Esophagus muscularis mucosa (tissue), 4 donors: Measurements from ENCODE around the gene MAL. TPM values are rescaled to one million over a fixed set of nuclear protein-coding genes. Genes with fewer than 3 reads are reported as not detected.

Source experiments
- DNase-seq: peaks from one replicate; pipeline ENCODE4 v3.0.0-alpha.2; 2017; ENCODE audit errors: extremely low spot score
- H3K27ac ChIP-seq, 4 donors: fragments of 200-600 bp; sonication (generic); replicated peaks in 1 of 4; 1 replicate in 3 of 4; 2 replicates in 1 of 4; pipeline ENCODE4 v1.5.1; 2016 to 2019; ENCODE audit warnings: mild to moderate bottlenecking in 1 of 4
- H3K27me3 ChIP-seq, 4 donors: fragments of 200-600 bp; sonication (generic); one replicate each; pipeline versions ENCODE4 v1.5.1 to v1.6.0; 2016 to 2019
- H3K36me3 ChIP-seq, 4 donors: fragments of 200-600 bp; sonication (generic); one replicate each; pipeline ENCODE4 v1.5.1; 2016 to 2019
- H3K4me1 ChIP-seq, 4 donors: fragments of 200-600 bp; sonication (generic); one replicate each; pipeline ENCODE4 v1.5.1; 2016 to 2019
- H3K4me3 ChIP-seq, 4 donors: fragments of 200-600 bp; sonication (generic); 1 replicate in 2 of 4; 2 replicates in 2 of 4; pipeline ENCODE4 v1.5.1; 2016 to 2019; ENCODE audit warnings: mild to moderate bottlenecking in 4 of 4, moderate library complexity in 1 of 4
- H3K9me3 ChIP-seq, 4 donors: fragments of 200-600 bp; sonication (generic); 1 replicate in 3 of 4; 2 replicates in 1 of 4; pipeline ENCODE4 v1.5.1; 2016 to 2019
- CTCF ChIP-seq, 3 experiments: fragments of 200-600 bp in 2 of 3; fragments of 450-650 bp in 1 of 3; sonication (generic) in 2 of 3; IDR thresholded peaks; one replicate each; pipeline ENCODE4 v1.5.1; 2017 to 2019; ENCODE audit warnings: antibody characterized with exemption in 3 of 3, mild to moderate bottlenecking in 2 of 3, moderate library complexity in 1 of 3
- EP300 ChIP-seq: sonication (generic); formaldehyde crosslinking; IDR thresholded peaks from one replicate; pipeline ENCODE4 v1.6.1; 2017; ENCODE audit warnings: antibody characterized with exemption
- POLR2A ChIP-seq: fragments of 450-650 bp; IDR thresholded peaks from one replicate; pipeline ENCODE4 v1.6.1; 2017; ENCODE audit warnings: antibody characterized with exemption, moderate library complexity, mild to moderate bottlenecking, low read depth
- POLR2AphosphoS5 ChIP-seq, 2 donors: sonication (generic); formaldehyde crosslinking; IDR thresholded peaks; one replicate each; pipeline ENCODE4 v1.6.1; 2017; ENCODE audit warnings: antibody characterized with exemption in 2 of 2
- WGBS: methylation state at CpG from one replicate; pipeline ENCODE4 v1.1.5; 2018; 5-methylcytosine and 5-hydroxymethylcytosine counted together
- intact Hi-C: fragments of 100-400 bp; cut with DNase I; formaldehyde crosslinking; loops from one replicate; pipeline ENCODE4 v1.15.1; 2023
- total RNA-seq, 4 donors: library from RNA; depleted of rRNA; stranded (reverse); fragments of >200 nt; gene quantifications; one replicate each; pipeline versions ENCODE4 v1.1.0 to v1.2.1, GENCODE V29; 2016

The MAL gene
- total RNA-seq, 4 donors from 2014 or later: 23.3 to 46.2 (median 36.6) TPM

- Histone ChIP-seq H3K27me3 (peaks cover 0 to 49% (median 17%) of the 10 kb centered on the region in 4 donors), H3K9me3 (no peaks in the 10 kb centered on the region), H3K27ac (no peak overlapping the region), H3K36me3 (no peaks in the 10 kb centered on the region), H3K4me1 (peaks cover 4 to 37% (median 16%) of the 10 kb centered on the region in 4 donors), H3K4me3 (no peak overlapping the region)
- 91% methylated on average over 5 of the region's 5 CpGs for WGBS
- intact Hi-C loops: loop anchor here (2.0 to 5.0 kb wide), 2 partner anchors 56 to 94 kb away; no protein-coding TSS in a partner anchor
- DNase-seq: no peak
- TF ChIP-seq CTCF (IDR thresholded peaks at IDR 0.05): no peak
- TF ChIP-seq EP300: no peak
- no peak for TF ChIP-seq POLR2A
- TF ChIP-seq POLR2AphosphoS5 (IDR thresholded peaks at IDR 0.05): no peak
Measured at GRCh38 chr2:95021023-95021416, 4.5 kb upstream of the MAL start.

- no peak overlapping the region for H3K4me3 ChIP-seq
- H3K4me1 ChIP-seq: peaks cover 12 to 46% (median 23%) of the 10 kb centered on the region in 4 donors
- 68% methylated on average over 4 of the region's 4 CpGs for WGBS
- no peak for DNase-seq
- H3K9me3 ChIP-seq: no peaks in the 10 kb centered on the region
- no peak overlapping the region for H3K27ac ChIP-seq
- H3K27me3 ChIP-seq: peaks cover 0 to 57% (median 25%) of the 10 kb centered on the region in 4 donors
- intact Hi-C loops: loop anchor here (2.0 to 5.0 kb wide), 3 partner anchors 29 to 93 kb away; no protein-coding TSS in a partner anchor
- TF ChIP-seq EP300 (no peak), POLR2AphosphoS5 (IDR thresholded peaks at IDR 0.05) (no peak), POLR2A (no peak), CTCF (IDR thresholded peaks at IDR 0.05) (no peak)
- no peaks in the 10 kb centered on the region for H3K36me3 ChIP-seq
Measured at GRCh38 chr2:95021847-95022246, 3.7 kb upstream of the MAL start.

- H3K4me1 ChIP-seq: peaks cover 13 to 46% (median 23%) of the 10 kb centered on the region in 4 donors
- H3K36me3 ChIP-seq: no peaks in the 10 kb centered on the region
- H3K9me3 ChIP-seq: no peaks in the 10 kb centered on the region
- DNase-seq: no peak
- H3K27me3 ChIP-seq: peaks cover 0 to 64% (median 32%) of the 10 kb centered on the region in 4 donors
- TF ChIP-seq POLR2AphosphoS5 (IDR thresholded peaks at IDR 0.05) (peak in 1 of 2 donors; percentile 10), CTCF (IDR thresholded peaks at IDR 0.05) (peak; percentile 85 to 94 (median 90)), POLR2A (no peak)
- H3K27ac ChIP-seq: no peak overlapping the region
- intact Hi-C loops: loop anchor here (2.0 to 5.0 kb wide), 2 partner anchors 28 to 55 kb away; no protein-coding TSS in a partner anchor
- 55% methylated on average over 7 of the region's 15 CpGs for WGBS
- H3K4me3 ChIP-seq: no peak overlapping the region
Measured at GRCh38 chr2:95022309-95023221, 2.9 kb upstream of the MAL start.

GRCh38 chr2:95023222-95023597 lies 2.3 kb upstream of the MAL start:
- H3K4me3 ChIP-seq: no peak overlapping the region
- no peaks in the 10 kb centered on the region for H3K9me3 ChIP-seq
- H3K27ac ChIP-seq: no peak overlapping the region
- 45% methylated on average over 2 of the region's 2 CpGs for WGBS
- TF ChIP-seq CTCF (IDR thresholded peaks at IDR 0.05) (no peak), POLR2A (no peak), EP300 (no peak), POLR2AphosphoS5 (IDR thresholded peaks at IDR 0.05) (no peak)
- H3K27me3 ChIP-seq: peaks cover 0 to 70% (median 33%) of the 10 kb centered on the region in 4 donors
- intact Hi-C loops: loop anchor here (2.0 to 5.0 kb wide), 2 partner anchors 28 to 54 kb away; no protein-coding TSS in a partner anchor
- DNase-seq: no peak
- no peaks in the 10 kb centered on the region for H3K36me3 ChIP-seq
- peaks cover 13 to 46% (median 23%) of the 10 kb centered on the region in 4 donors for H3K4me1 ChIP-seq
